K562 (cell line): Measurements from ENCODE around the gene PLAAT3. TPM values are rescaled to one million over a fixed set of nuclear protein-coding genes. Genes with fewer than 3 reads are reported as not detected.

Experiments
- ATAC-seq: fragments of 200-7000 bp; cut with Tn5 transposase; 3 replicates; pipeline ENCODE4 v1.9.1; 2020; ENCODE audit warnings: moderate library complexity
- BruUV-seq: library from RNA; stranded (reverse); fragments of 400-500 nt; replicated peaks from 2 replicates; lab custom pipeline; 2021; lab: Mats Ljungman, UMichigan
- CTCF ChIA-PET: fragments of 300-600 bp; formaldehyde crosslinking; extraction: SDS; loops from one replicate; lab custom pipeline; 2021; ENCODE audit warnings: low intra/inter-chr PET ratio; lab: Yijun Ruan, JAX
- POLR2A ChIA-PET: fragments of 300-600, 350-650 bp; sonication (Branson Sonifier 250); formaldehyde crosslinking; extraction: SDS; loops from one replicate; lab custom pipeline; 2021; ENCODE audit warnings: antibody characterized with exemption, inconsistent platforms; lab: Yijun Ruan, JAX
- DNase-seq, 4 experiments: peaks; one replicate each; pipeline versions ENCODE4 v3.0.0 to v3.0.0-alpha.2; 2011 to 2018; ENCODE audit warnings: low spot score in 3 of 4, mixed read lengths in 3 of 4; ENCODE audit errors: extremely low read depth in 1 of 4
- FAIRE-seq: peaks from 2 replicates; lab custom pipeline; 2011; peaks lifted over from hg19 to GRCh38; lab: Jason Lieb, UNC
- H2AFZ ChIP-seq: 2 replicates; pipeline ENCODE4 v1.6.0; 2011; ENCODE audit warnings: low read depth, low read length, control low read depth, inconsistent platforms
- H3K27ac ChIP-seq: fragments of 200-600 bp; 3 replicates; pipeline ENCODE4 v1.8.0; 2011; ENCODE audit warnings: low read depth, mild to moderate bottlenecking, control low read depth, inconsistent platforms, low read length, moderate library complexity, mixed read lengths; ENCODE audit errors: extremely low read depth
- H3K27me3 ChIP-seq, 2 experiments: fragments of 300-600 bp in 1 of 2; 2 replicates in 1 of 2; 3 replicates in 1 of 2; pipeline versions ENCODE4 v1.6.0 to v1.8.0; 2011; ENCODE audit warnings: inconsistent platforms in 2 of 2, low read length in 2 of 2, mild to moderate bottlenecking in 1 of 2, mixed read lengths in 1 of 2, moderate library complexity in 1 of 2; ENCODE audit not compliant: control insufficient read depth in 2 of 2, insufficient read depth in 2 of 2
- H3K36me3 ChIP-seq: fragments of 300-600 bp; 3 replicates; pipeline ENCODE4 v1.8.0; 2011; ENCODE audit warnings: mild to moderate bottlenecking, low read length, inconsistent platforms; ENCODE audit not compliant: control insufficient read depth, insufficient read depth
- H3K4me1 ChIP-seq, 2 experiments: fragments of 200-600 bp in 1 of 2; replicated peaks in 1 of 2; 2 replicates in 1 of 2; 3 replicates in 1 of 2; pipeline versions ENCODE4 v1.5.1 to v1.8.0; 2011; ENCODE audit warnings: inconsistent platforms in 2 of 2, low read length in 2 of 2, mild to moderate bottlenecking in 1 of 2, mixed read lengths in 1 of 2, moderate library complexity in 1 of 2; ENCODE audit not compliant: control insufficient read depth in 2 of 2, insufficient read depth in 2 of 2
- H3K4me2 ChIP-seq: 2 replicates; pipeline ENCODE4 v1.6.1; 2011; ENCODE audit warnings: low read length, control low read depth, inconsistent platforms, mixed read lengths; ENCODE audit not compliant: insufficient read depth
- H3K4me3 ChIP-seq: fragments of 200-600 bp; sonication (generic), shearing (Covaris generic); 2 replicates; pipeline ENCODE4 v1.5.1; 2016; ENCODE audit warnings: control low read depth, inconsistent platforms
- H3K79me2 ChIP-seq: fragments of 200-600 bp; 3 replicates; pipeline ENCODE4 v1.8.0; 2011; ENCODE audit warnings: low read length, inconsistent platforms; ENCODE audit not compliant: control insufficient read depth, insufficient read depth
- H3K9ac ChIP-seq, 2 experiments: 2 replicates each; pipeline versions ENCODE4 v1.6.0 to v1.6.1; 2011; ENCODE audit warnings: low read depth in 2 of 2, low read length in 2 of 2, control low read depth in 1 of 2, inconsistent platforms in 1 of 2, mild to moderate bottlenecking in 1 of 2, mixed read lengths in 1 of 2; ENCODE audit not compliant: insufficient read depth in 1 of 2
- H3K9me1 ChIP-seq: one replicate; pipeline ENCODE4 v1.6.0; 2011; ENCODE audit warnings: inconsistent platforms, mild to moderate bottlenecking, low read length, moderate library complexity; ENCODE audit not compliant: control insufficient read depth, insufficient read depth
- H3K9me3 ChIP-seq: replicated peaks from 2 replicates; pipeline ENCODE4 v1.5.1; 2011; ENCODE audit warnings: low read depth, low read length, inconsistent platforms; ENCODE audit not compliant: control insufficient read depth, insufficient read depth
- H4K20me1 ChIP-seq: replicated peaks from 2 replicates; pipeline ENCODE4 v1.6.1; 2011; ENCODE audit warnings: low read length, inconsistent platforms, mixed read lengths; ENCODE audit not compliant: control insufficient read depth, insufficient read depth
- ARID2 ChIP-seq: fragments of 450-650 bp; IDR thresholded peaks from 2 replicates; pipeline ENCODE4 v1.6.1; 2017; ENCODE audit warnings: antibody characterized with exemption, mild to moderate bottlenecking
- CC2D1A ChIP-seq: fragments of 450-650 bp; IDR thresholded peaks from 2 replicates; pipeline ENCODE4 v1.6.1; 2017; ENCODE audit warnings: mild to moderate bottlenecking
- DEAF1 ChIP-seq: fragments of 450-650 bp; formaldehyde crosslinking; IDR thresholded peaks from 2 replicates; pipeline ENCODE4 v1.4.0; 2020; ENCODE audit warnings: mild to moderate bottlenecking, moderate library complexity
- RAD21 ChIP-seq, 2 experiments: fragments of 250-450 bp in 1 of 2; fragments of 450-650 bp in 1 of 2; sonication (Bioruptor Pico) in 1 of 2; formaldehyde crosslinking in 1 of 2; IDR thresholded peaks in 1 of 2; conservative IDR thresholded peaks in 1 of 2; 2 replicates each; pipeline versions ENCODE4 v1.4.0 to v1.8.0; 2020 to 2022; ENCODE audit warnings: mild to moderate bottlenecking in 2 of 2, moderate library complexity in 1 of 2
- RBM17 ChIP-seq: fragments of 200-400 bp; formaldehyde crosslinking; IDR thresholded peaks from 2 replicates; pipeline ENCODE4 v1.6.1; 2017; ENCODE audit warnings: low read depth, mild to moderate bottlenecking, low read length, borderline replicate concordance
- REST ChIP-seq, 2 experiments: fragments of 450-650 bp; formaldehyde crosslinking in 1 of 2; IDR thresholded peaks; 2 replicates each; pipeline versions ENCODE4 v1.4.0 to v1.6.1; 2014 to 2020; ENCODE audit warnings: mild to moderate bottlenecking in 2 of 2, borderline replicate concordance in 1 of 2, low read depth in 1 of 2
- ZNF41 ChIP-seq: fragments of 250-450 bp; sonication (Bioruptor Pico); conservative IDR thresholded peaks from 2 replicates; pipeline ENCODE4 v1.4.0; 2020; ENCODE audit warnings: mild to moderate bottlenecking
- WGBS: fragments of 100-300 bp; shearing (Covaris generic); methylation state at CpG from one replicate; pipeline ENCODE4 v1.1.6; 2016; ENCODE audit warnings: low coverage, mixed read lengths; ENCODE audit not compliant: insufficient coverage; ENCODE audit errors: missing lambda C conversion rate; 5-methylcytosine and 5-hydroxymethylcytosine counted together
- in situ Hi-C: fragments of 300-500 bp; cut with MboI; formaldehyde crosslinking; loops from 4 replicates; pipeline ENCODE4 v1.15.0; 2018; ENCODE audit warnings: inconsistent platforms, mixed read lengths
- intact Hi-C: fragments of 100-400 bp; cut with micrococcal nuclease; formaldehyde crosslinking; loops from 2 replicates; pipeline ENCODE4 v1.14.2; 2022
- polyA plus RNA-seq, 8 experiments: library from polyadenylated mRNA; depleted of rRNA in 4 of 8; stranded (reverse) in 5 of 8; unstranded in 3 of 8; fragments of >200 nt; fragmentation: Nextera tagmentation in 2 of 8; fragmentation: Illumina TruSeq in 1 of 8; extraction: Ambion mirVana in 2 of 8; extraction: Trizol in 1 of 8; gene quantifications; 2 replicates each; pipeline versions ENCODE4 v1.2.1 to v1.2.3, GENCODE V29; 2011 to 2014; ENCODE audit warnings: inconsistent platforms in 1 of 8, missing spikeins in 1 of 8
- total RNA-seq, 7 experiments: library from RNA; depleted of rRNA in 6 of 7; stranded (reverse); fragments of >200 nt in 6 of 7; fragmentation: Illumina TruSeq in 2 of 7; extraction: Trizol in 2 of 7; gene quantifications; 2 replicates each; pipeline versions ENCODE4 v1.2.1 to v1.2.3, GENCODE V29; 2011 to 2021; ENCODE audit warnings: low replicate concordance in 1 of 7
- TF ChIP-seq, protein P1 (sequence below), 3 experiments: IDR thresholded peaks in 2 of 3; conservative IDR thresholded peaks in 1 of 3; 2 replicates each; pipeline ENCODE4 v1.5.1; 2011 to 2012; ENCODE audit warnings: low read length in 3 of 3, mild to moderate bottlenecking in 3 of 3, control low read depth in 2 of 3, improper control_type of control experiment in 1 of 3, inconsistent platforms in 1 of 3, low read depth in 1 of 3, mixed read lengths in 1 of 3, moderate library complexity in 1 of 3; ENCODE audit not compliant: insufficient read depth in 2 of 3

Gene PLAAT3
- total and polyA plus RNA-seq, 9 of the 15 experiments (the other 6 are each of a cell fraction or from before 2014, with no cell fraction given), result 0.80 to 2.7 (median 1.4) TPM

DNA sequence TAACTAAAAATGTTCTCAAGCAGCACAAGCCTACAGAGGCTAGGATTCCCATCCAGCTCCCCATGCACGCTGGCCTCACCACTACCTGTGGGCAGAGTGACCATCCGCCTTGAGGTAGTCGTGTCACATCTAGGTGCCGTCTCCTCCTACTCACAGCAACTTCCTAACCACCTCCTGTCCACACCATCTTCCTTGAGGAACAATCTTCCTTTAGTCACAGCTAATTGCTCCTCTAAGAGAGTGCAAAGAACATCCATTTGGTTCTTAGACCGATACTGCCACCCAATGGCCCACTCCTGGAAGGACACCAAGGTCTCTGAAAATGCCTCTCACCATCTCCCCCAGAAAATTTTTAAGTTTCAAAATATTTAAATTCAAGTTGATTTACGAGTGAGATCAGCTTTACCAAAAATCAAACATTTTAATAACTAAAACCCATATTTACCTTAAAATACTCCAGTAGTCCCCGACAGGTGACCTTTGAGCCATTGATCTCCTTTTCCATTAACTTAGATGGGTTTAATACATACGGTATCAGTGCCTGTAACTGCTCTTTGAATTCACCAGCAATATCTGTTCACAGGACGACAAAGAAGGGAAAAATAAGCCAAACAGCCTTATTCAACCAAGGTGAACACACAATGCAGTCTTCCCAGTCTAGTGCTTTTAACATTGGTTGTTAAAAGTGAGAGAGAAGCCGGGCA is 21.7 kb upstream of the PLAAT3 start:
- Histone ChIP-seq H3K9me3 (no peaks in the 10 kb centered on the region), H4K20me1 (no peaks in the 10 kb centered on the region), H3K4me3 (no peak overlapping the region), H2AFZ (no peak overlapping the region), H3K79me2 (no peaks in the 10 kb centered on the region), H3K4me2 (no peak overlapping the region), H3K27me3 (no peaks in the 10 kb centered on the region), H3K9ac (no peak overlapping the region), H3K36me3 (peaks cover 60% of the 10 kb centered on the region), H3K9me1 (no peaks in the 10 kb centered on the region), H3K27ac (no peak overlapping the region), H3K4me1 (no peaks in the 10 kb centered on the region)
- no TSS peak for BruUV-seq
- CTCF ChIA-PET, result interaction anchor here (0.6 to 4.1 kb wide), 8 partner anchors 25 to 1419 kb away, joined by 3 to 53 read pairs (median 4); no protein-coding TSS in a partner anchor
- DNase-seq, result peak; percentile 63 to 73 (median 70)
- FAIRE-seq, result peak; percentile 91
- intact Hi-C loops, result loop anchor here (1.0 to 5.0 kb wide), 3 partner anchors 44 to 158 kb away; no protein-coding TSS in a partner anchor
- ATAC-seq, result peak; percentile 91
- in situ Hi-C loops, result no loop called here
- POLR2A ChIA-PET, result interaction anchor here (0.7 kb wide), 2 partner anchors 12 to 109 kb away, joined by 3 to 4 read pairs; no protein-coding TSS in a partner anchor
- WGBS, result 59% methylated on average over 10 of the region's 10 CpGs
- TF ChIP-seq, protein P1, sequence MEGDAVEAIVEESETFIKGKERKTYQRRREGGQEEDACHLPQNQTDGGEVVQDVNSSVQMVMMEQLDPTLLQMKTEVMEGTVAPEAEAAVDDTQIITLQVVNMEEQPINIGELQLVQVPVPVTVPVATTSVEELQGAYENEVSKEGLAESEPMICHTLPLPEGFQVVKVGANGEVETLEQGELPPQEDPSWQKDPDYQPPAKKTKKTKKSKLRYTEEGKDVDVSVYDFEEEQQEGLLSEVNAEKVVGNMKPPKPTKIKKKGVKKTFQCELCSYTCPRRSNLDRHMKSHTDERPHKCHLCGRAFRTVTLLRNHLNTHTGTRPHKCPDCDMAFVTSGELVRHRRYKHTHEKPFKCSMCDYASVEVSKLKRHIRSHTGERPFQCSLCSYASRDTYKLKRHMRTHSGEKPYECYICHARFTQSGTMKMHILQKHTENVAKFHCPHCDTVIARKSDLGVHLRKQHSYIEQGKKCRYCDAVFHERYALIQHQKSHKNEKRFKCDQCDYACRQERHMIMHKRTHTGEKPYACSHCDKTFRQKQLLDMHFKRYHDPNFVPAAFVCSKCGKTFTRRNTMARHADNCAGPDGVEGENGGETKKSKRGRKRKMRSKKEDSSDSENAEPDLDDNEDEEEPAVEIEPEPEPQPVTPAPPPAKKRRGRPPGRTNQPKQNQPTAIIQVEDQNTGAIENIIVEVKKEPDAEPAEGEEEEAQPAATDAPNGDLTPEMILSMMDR (IDR thresholded peaks at IDR 0.05 in 2 of 3, conservative IDR thresholded peaks at IDR 0.05 in 1 of 3; ENCODE audit: insufficient read depth in 2 of 3, low read depth in 1 of 3, low read length in 3 of 3), result peak; percentile 69 to 89 (median 81)
- peak; percentile 87 for TF ChIP-seq DEAF1 (CRISPR knock-in tag)
- TF ChIP-seq RAD21 (CRISPR knock-in tag; conservative IDR thresholded peaks at IDR 0.05 in 1 of 2, IDR thresholded peaks at IDR 0.05 in 1 of 2), result peak; percentile 89 to 94
- peak; percentile 84 for TF ChIP-seq ARID2
- peak; percentile 76 for TF ChIP-seq CC2D1A
- peak; percentile 87 for TF ChIP-seq REST (IDR thresholded peaks at IDR 0.05; ENCODE audit: borderline replicate concordance)
- no peak for TF ChIP-seq REST (CRISPR knock-in tag; IDR thresholded peaks at IDR 0.05; ENCODE audit: low read depth)
- no peak for TF ChIP-seq ZNF41 (CRISPR knock-in tag)
- no peak for TF ChIP-seq RBM17
